Breast epithelium (tissue), 3 donors: Measurements from ENCODE around the gene BTBD10.

ENCODE experiments used
- POLR2A ChIP-seq: fragments of 450-650 bp; IDR thresholded peaks from one replicate; pipeline ENCODE4 v1.6.1; 2016; ENCODE audit warnings: antibody characterized with exemption, mild to moderate bottlenecking, moderate library complexity
- TF ChIP-seq, protein P1 (sequence below), 3 donors: fragments of 450-650 bp; IDR thresholded peaks; one replicate each; pipeline ENCODE4 v1.5.1; 2016 to 2017; ENCODE audit warnings: antibody characterized with exemption in 3 of 3, mild to moderate bottlenecking in 3 of 3, moderate library complexity in 3 of 3

DNA sequence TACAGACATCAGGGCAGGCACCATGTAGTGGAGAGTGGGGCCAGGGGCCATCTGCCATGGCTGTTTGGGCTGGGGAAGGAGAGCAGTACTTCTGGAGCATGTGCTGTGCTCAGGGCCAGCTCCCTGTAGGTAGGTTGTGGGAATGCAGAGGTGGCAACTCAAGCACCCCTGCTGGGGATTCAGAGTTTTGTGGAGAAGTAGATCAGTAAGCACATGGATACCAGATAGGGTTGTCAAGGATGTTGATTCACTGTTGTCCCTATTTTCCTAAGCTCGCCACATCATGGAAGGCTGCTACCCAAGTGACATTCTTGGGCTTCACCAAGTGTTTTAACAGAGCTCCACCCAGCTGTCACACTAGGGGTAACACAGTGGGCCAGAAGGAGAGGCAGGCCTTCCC is 118.2 kb downstream of the BTBD10 start:
- TF ChIP-seq, protein P1, sequence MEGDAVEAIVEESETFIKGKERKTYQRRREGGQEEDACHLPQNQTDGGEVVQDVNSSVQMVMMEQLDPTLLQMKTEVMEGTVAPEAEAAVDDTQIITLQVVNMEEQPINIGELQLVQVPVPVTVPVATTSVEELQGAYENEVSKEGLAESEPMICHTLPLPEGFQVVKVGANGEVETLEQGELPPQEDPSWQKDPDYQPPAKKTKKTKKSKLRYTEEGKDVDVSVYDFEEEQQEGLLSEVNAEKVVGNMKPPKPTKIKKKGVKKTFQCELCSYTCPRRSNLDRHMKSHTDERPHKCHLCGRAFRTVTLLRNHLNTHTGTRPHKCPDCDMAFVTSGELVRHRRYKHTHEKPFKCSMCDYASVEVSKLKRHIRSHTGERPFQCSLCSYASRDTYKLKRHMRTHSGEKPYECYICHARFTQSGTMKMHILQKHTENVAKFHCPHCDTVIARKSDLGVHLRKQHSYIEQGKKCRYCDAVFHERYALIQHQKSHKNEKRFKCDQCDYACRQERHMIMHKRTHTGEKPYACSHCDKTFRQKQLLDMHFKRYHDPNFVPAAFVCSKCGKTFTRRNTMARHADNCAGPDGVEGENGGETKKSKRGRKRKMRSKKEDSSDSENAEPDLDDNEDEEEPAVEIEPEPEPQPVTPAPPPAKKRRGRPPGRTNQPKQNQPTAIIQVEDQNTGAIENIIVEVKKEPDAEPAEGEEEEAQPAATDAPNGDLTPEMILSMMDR (IDR thresholded peaks at IDR 0.05), result no peak
- no peak for TF ChIP-seq POLR2A
